CD4-positive, alpha-beta T cell (primary cell): ENCODE data around the gene OBP2B. TPM values are rescaled to one million over a fixed set of nuclear protein-coding genes. Genes with fewer than 3 reads are reported as not detected.

ENCODE experiments used
- ATAC-seq: fragments of 200-7000 bp; cut with Tn5 transposase; one replicate; pipeline ENCODE4 v1.10.0; 2022; ENCODE audit warnings: mild to moderate bottlenecking; ENCODE audit not compliant: poor library complexity
- CTCF ChIA-PET: fragments of 350-600 bp; sonication (Branson Sonifier 250); formaldehyde crosslinking; loops from one replicate; lab custom pipeline; 2021; ENCODE audit warnings: antibody characterized with exemption, inconsistent platforms; lab: Charles Lee
- POLR2A ChIA-PET: fragments of 350-600 bp; sonication (Branson Sonifier 250); formaldehyde crosslinking; loops from one replicate; lab custom pipeline; 2021; ENCODE audit warnings: antibody characterized with exemption, inconsistent platforms; lab: Charles Lee
- DNase-seq, 14 experiments: peaks; one replicate each; pipeline ENCODE4 v3.0.0-alpha.2; 2013 to 2020; ENCODE audit warnings: mixed read lengths in 2 of 14
- H3K27ac ChIP-seq, 2 donors: one replicate each; pipeline versions ENCODE4 v1.5.1 to v1.7.0; 2013; ENCODE audit warnings: low read length in 2 of 2, low read depth in 1 of 2, mild to moderate bottlenecking in 1 of 2
- H3K27me3 ChIP-seq, 2 experiments: 1 replicate in 1 of 2; 2 replicates in 1 of 2; pipeline versions ENCODE4 v1.6.1 to v1.7.0; 2013; ENCODE audit warnings: low read length in 2 of 2, control low read depth in 1 of 2, mild to moderate bottlenecking in 1 of 2, moderate library complexity in 1 of 2; ENCODE audit not compliant: insufficient read depth in 2 of 2, control insufficient read depth in 1 of 2
- H3K36me3 ChIP-seq: one replicate; pipeline ENCODE4 v1.6.1; 2013; ENCODE audit warnings: low read length, control low read depth; ENCODE audit not compliant: insufficient read depth
- H3K4me1 ChIP-seq: one replicate; pipeline ENCODE4 v1.6.1; 2013; ENCODE audit warnings: low read length, control low read depth; ENCODE audit not compliant: insufficient read depth
- H3K4me3 ChIP-seq: one replicate; pipeline ENCODE4 v1.5.1; 2013; ENCODE audit warnings: mild to moderate bottlenecking, low read length, moderate library complexity
- H3K9me3 ChIP-seq, 2 experiments: 1 replicate in 1 of 2; 2 replicates in 1 of 2; pipeline versions ENCODE4 v1.6.1 to v1.7.0; 2013; ENCODE audit warnings: low read length in 2 of 2, mild to moderate bottlenecking in 2 of 2, control low read depth in 1 of 2, moderate library complexity in 1 of 2; ENCODE audit not compliant: control insufficient read depth in 1 of 2, insufficient read depth in 1 of 2
- H3K27ac Mint-ChIP-seq: one replicate; pipeline ENCODE4 v1.8.0; 2020; ENCODE audit warnings: mixed read lengths
- H3K27me3 Mint-ChIP-seq: one replicate; pipeline ENCODE4 v1.8.0; 2021; ENCODE audit warnings: mixed read lengths
- H3K36me3 Mint-ChIP-seq: one replicate; pipeline ENCODE4 v1.8.0; 2021; ENCODE audit warnings: low read depth, mixed read lengths
- H3K4me1 Mint-ChIP-seq: one replicate; pipeline ENCODE4 v1.8.0; 2021; ENCODE audit warnings: low read depth, mixed read lengths
- H3K4me3 Mint-ChIP-seq: one replicate; pipeline ENCODE4 v1.8.0; 2020; ENCODE audit warnings: mild to moderate bottlenecking, mixed read lengths
- H3K9me3 Mint-ChIP-seq: one replicate; pipeline ENCODE4 v1.8.0; 2020; ENCODE audit warnings: mixed read lengths
- CTCF ChIP-seq: fragments of 200-600 bp; IDR thresholded peaks from one replicate; pipeline ENCODE4 v1.8.0; 2022; ENCODE audit warnings: antibody characterized with exemption, mild to moderate bottlenecking
- intact Hi-C, 2 experiments: fragments of 100-400 bp; cut with DNase I in 1 of 2; cut with micrococcal nuclease in 1 of 2; formaldehyde crosslinking; loops; one replicate each; pipeline versions ENCODE4 v1.15.1 to v1.9.0; 2023 to 2025; cut with DNase I, micrococcal nuclease
- total RNA-seq, 174 experiments: library from RNA in 2 of 174; stranded (reverse) in 2 of 174; gene quantifications; one replicate each; pipeline ENCODE4 v1.2.3 and lab custom pipeline; 2021 to 2026

Gene OBP2B
- total RNA-seq, 2 experiments from 2014 or later, result not detected

DNA sequence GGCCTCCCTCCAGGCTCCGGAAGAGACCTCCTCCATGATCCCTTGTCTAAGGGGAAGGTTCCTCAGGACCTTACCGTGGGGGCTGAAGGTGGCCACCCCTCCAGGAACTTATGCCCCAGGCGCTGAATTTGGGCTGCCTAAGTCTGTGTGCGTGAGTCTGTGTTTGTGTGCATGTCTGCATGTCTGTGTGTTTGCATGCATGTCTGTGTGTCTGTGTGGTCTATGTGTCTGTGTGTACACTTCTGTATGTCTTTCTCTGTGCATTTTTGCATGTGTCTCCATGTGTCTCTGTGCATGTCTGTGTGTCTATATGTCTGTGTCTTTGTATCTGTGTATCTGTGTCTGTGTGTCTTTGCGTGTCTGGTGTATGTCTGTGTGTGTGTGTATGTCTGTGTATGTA, 45.4 kb upstream of the OBP2B start:
- no peak for TF ChIP-seq CTCF
- DNase-seq (no peak), ATAC-seq (no peak)
- Mint-ChIP-seq H3K27me3 (no peaks in the 10 kb centered on the region), H3K27ac (no peak overlapping the region), H3K36me3 (no peaks in the 10 kb centered on the region), H3K9me3 (no peaks in the 10 kb centered on the region), H3K4me3 (no peak overlapping the region), H3K4me1 (peaks cover 7% of the 10 kb centered on the region)
- Histone ChIP-seq H3K27me3 (no peaks in the 10 kb centered on the region), H3K4me1 (peaks cover 12% of the 10 kb centered on the region), H3K27ac (no peak overlapping the region), H3K4me3 (no peak overlapping the region), H3K36me3 (no peaks in the 10 kb centered on the region), H3K9me3 (peaks cover 0 to 10% of the 10 kb centered on the region in 2 experiments)
- CTCF ChIA-PET, result no interaction called here
- POLR2A ChIA-PET, result no interaction called here
- intact Hi-C loops, result no loop called here

- Mint-ChIP-seq H3K27ac (no peak overlapping the region), H3K27me3 (no peaks in the 10 kb centered on the region), H3K9me3 (no peaks in the 10 kb centered on the region), H3K4me3 (no peak overlapping the region), H3K4me1 (peaks cover 7% of the 10 kb centered on the region), H3K36me3 (no peaks in the 10 kb centered on the region)
- H3K36me3 ChIP-seq, result no peaks in the 10 kb centered on the region
- H3K4me1 ChIP-seq, result peaks cover 12% of the 10 kb centered on the region
- DNase-seq (no peak), ATAC-seq (no peak)
- CTCF ChIA-PET, result no interaction called here
- H3K4me3 ChIP-seq, result no peak overlapping the region
- POLR2A ChIA-PET, result no interaction called here
- intact Hi-C loops, result no loop called here
- no peaks in the 10 kb centered on the region for H3K27me3 ChIP-seq
- no peak for TF ChIP-seq CTCF
- peaks cover 0 to 10% of the 10 kb centered on the region in 2 experiments for H3K9me3 ChIP-seq
- no peak overlapping the region for H3K27ac ChIP-seq
Observed at GRCh38 chr9:133253268-133253667, 44.2 kb upstream of the OBP2B start.

DNA sequence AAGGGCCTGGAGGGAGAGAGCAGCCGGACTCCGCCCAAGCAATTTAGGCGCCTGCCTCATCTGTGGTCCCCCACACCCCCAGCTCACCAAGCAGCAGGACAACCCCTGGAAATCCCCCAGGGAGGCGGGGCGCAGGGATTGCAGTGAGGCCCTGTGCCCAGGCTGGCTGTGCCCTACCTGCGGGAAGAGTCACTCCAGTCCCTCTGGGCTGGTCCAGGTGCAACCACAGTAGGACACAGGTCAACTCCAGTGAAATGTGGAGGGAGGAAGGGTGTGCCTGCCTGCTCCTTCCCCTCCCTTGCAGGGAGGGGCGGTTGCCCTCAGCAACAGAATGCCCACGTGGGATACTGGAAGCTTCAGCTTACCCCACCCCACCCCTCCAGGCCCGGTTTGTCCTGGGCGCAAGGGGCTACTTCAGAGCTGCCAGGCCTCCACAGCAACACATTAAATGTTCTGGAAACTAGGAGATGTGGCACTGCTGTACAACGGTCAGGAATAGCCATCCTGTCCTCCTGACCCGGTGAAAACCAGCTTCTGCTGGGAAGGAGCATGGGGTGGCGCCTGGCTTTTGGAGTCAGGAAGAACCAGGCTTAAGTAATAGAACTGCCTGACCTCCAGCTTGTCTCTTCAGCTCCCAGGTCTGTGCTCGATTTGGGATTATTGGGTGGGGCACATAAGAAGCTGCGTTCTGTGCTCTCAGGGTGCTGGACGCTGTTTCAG, 43.4 kb upstream of the OBP2B start:
- Mint-ChIP-seq H3K9me3 (no peaks in the 10 kb centered on the region), H3K36me3 (no peaks in the 10 kb centered on the region), H3K4me1 (peaks cover 7% of the 10 kb centered on the region), H3K27ac (no peak overlapping the region), H3K27me3 (no peaks in the 10 kb centered on the region), H3K4me3 (no peak overlapping the region)
- no peak for TF ChIP-seq CTCF
- Histone ChIP-seq H3K4me3 (peak overlapping the region; percentile 16), H3K4me1 (peaks cover 12% of the 10 kb centered on the region), H3K27ac (no peak overlapping the region), H3K9me3 (peaks cover 0 to 10% of the 10 kb centered on the region in 2 experiments), H3K27me3 (no peaks in the 10 kb centered on the region), H3K36me3 (no peaks in the 10 kb centered on the region)
- DNase-seq (no peak), ATAC-seq (no peak)
- intact Hi-C loops, result no loop called here
- ChIA-PET CTCF (no interaction called here), POLR2A (no interaction called here)
